OCI-LY1 (cell line): ENCODE measurements around the gene RASGRF1.

Experiments
- EZH2 ChIP-seq: fragments of 200-600 bp; sonication (generic), shearing (Covaris generic); IDR thresholded peaks from 2 replicates; pipeline ENCODE4 v1.8.0; 2017; ENCODE audit warnings: borderline replicate concordance, mixed run types, mild to moderate bottlenecking, antibody characterized with exemption, low read length, moderate library complexity, mixed read lengths
- TF ChIP-seq, protein P1 (sequence below): fragments of 200-600 bp; sonication (generic), shearing (Covaris generic); IDR thresholded peaks from 2 replicates; pipeline ENCODE4 v1.5.1; 2017; ENCODE audit warnings: mild to moderate bottlenecking, antibody characterized with exemption, low read length, moderate library complexity, mixed read lengths

DNA sequence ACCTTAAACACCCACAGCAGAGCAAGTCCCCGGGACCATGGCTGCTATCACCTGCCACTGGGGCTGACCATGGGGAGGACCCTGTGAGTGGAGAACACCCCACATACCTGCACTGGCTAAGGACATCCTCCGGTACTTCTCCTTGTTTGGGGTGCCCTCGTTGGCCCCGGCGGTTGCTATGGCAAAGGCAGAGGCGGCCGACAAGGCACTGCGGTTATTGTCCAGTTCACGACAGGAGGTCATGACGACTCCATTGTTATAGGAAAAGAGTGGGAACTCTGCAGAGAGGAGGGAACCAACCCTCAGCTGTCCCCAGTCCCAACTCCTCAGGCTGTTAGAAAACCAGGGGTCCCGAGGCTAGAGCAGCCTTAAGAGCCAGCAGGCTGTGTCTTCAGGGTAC is 90.9 kb downstream of the RASGRF1 start:
- TF ChIP-seq, protein P1, sequence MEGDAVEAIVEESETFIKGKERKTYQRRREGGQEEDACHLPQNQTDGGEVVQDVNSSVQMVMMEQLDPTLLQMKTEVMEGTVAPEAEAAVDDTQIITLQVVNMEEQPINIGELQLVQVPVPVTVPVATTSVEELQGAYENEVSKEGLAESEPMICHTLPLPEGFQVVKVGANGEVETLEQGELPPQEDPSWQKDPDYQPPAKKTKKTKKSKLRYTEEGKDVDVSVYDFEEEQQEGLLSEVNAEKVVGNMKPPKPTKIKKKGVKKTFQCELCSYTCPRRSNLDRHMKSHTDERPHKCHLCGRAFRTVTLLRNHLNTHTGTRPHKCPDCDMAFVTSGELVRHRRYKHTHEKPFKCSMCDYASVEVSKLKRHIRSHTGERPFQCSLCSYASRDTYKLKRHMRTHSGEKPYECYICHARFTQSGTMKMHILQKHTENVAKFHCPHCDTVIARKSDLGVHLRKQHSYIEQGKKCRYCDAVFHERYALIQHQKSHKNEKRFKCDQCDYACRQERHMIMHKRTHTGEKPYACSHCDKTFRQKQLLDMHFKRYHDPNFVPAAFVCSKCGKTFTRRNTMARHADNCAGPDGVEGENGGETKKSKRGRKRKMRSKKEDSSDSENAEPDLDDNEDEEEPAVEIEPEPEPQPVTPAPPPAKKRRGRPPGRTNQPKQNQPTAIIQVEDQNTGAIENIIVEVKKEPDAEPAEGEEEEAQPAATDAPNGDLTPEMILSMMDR: no peak
- no peak for TF ChIP-seq EZH2
